GM23338 (cell line): ENCODE measurements around the gene NGLY1. TPM values are rescaled to one million over a fixed set of nuclear protein-coding genes. Genes with fewer than 3 reads are reported as not detected.

Source experiments
- ATAC-seq: fragments of 200-7000 bp; cut with Tn5 transposase; 3 replicates; pipeline ENCODE4 v1.9.1; 2020
- DNase-seq: peaks from one replicate; pipeline ENCODE4 v3.0.0-alpha.2; 2015; ENCODE audit warnings: low spot score
- H2AFZ ChIP-seq: fragments of 200-600 bp; sonication (generic); 2 replicates; pipeline ENCODE4 v1.8.0; 2016; ENCODE audit warnings: antibody characterized with exemption, mild to moderate bottlenecking, moderate library complexity
- H3F3A ChIP-seq: fragments of 200-600 bp; sonication (generic); replicated peaks from 2 replicates; pipeline ENCODE4 v1.8.0; 2017; ENCODE audit warnings: antibody characterized with exemption, mixed run types, low read depth
- H3K27ac ChIP-seq: fragments of 200-600 bp; sonication (generic); 2 replicates; pipeline ENCODE4 v1.6.1; 2016; ENCODE audit warnings: low read depth
- H3K27me3 ChIP-seq: fragments of 200-600 bp; sonication (generic); 2 replicates; pipeline ENCODE4 v1.8.0; 2016; ENCODE audit warnings: mild to moderate bottlenecking, mixed run types, moderate library complexity; ENCODE audit not compliant: insufficient read depth
- H3K36me3 ChIP-seq: fragments of 200-600 bp; sonication (generic); 2 replicates; pipeline ENCODE4 v1.8.0; 2016; ENCODE audit warnings: mild to moderate bottlenecking; ENCODE audit not compliant: insufficient read depth
- H3K4me1 ChIP-seq: fragments of 200-600 bp; sonication (generic); 2 replicates; pipeline ENCODE4 v1.8.0; 2016; ENCODE audit warnings: mild to moderate bottlenecking, moderate library complexity; ENCODE audit not compliant: insufficient read depth
- H3K4me2 ChIP-seq: fragments of 200-600 bp; sonication (generic); 2 replicates; pipeline ENCODE4 v1.7.1; 2017; ENCODE audit warnings: mixed run types
- H3K4me3 ChIP-seq: fragments of 200-600 bp; sonication (generic); 2 replicates; pipeline ENCODE4 v1.6.1; 2016; ENCODE audit warnings: mixed run types
- H3K79me2 ChIP-seq: fragments of 200-600 bp; sonication (generic); replicated peaks from 2 replicates; pipeline ENCODE4 v1.8.0; 2017; ENCODE audit warnings: mild to moderate bottlenecking; ENCODE audit not compliant: insufficient read depth
- H3K9me2 ChIP-seq: fragments of 200-600 bp; sonication (generic); 2 replicates; pipeline ENCODE4 v1.8.0; 2017; ENCODE audit not compliant: insufficient read depth
- H4K20me1 ChIP-seq: fragments of 200-600 bp; sonication (generic); replicated peaks from 2 replicates; pipeline ENCODE4 v1.8.0; 2017; ENCODE audit warnings: mild to moderate bottlenecking; ENCODE audit not compliant: insufficient read depth
- H3K27ac Mint-ChIP-seq: 2 replicates; pipeline ENCODE4 v1.8.0; 2020; ENCODE audit warnings: inconsistent platforms, mild to moderate bottlenecking, moderate library complexity, mixed read lengths
- H3K27me3 Mint-ChIP-seq: 3 replicates; pipeline ENCODE4 v1.8.0; 2022; ENCODE audit warnings: low read depth, mild to moderate bottlenecking, moderate library complexity, mixed read lengths, inconsistent platforms; ENCODE audit not compliant: insufficient read depth, poor library complexity
- H3K36me3 Mint-ChIP-seq: 3 replicates; pipeline ENCODE4 v1.8.0; 2021; ENCODE audit warnings: low read depth, mild to moderate bottlenecking, inconsistent platforms, moderate library complexity, mixed read lengths
- H3K4me1 Mint-ChIP-seq: 3 replicates; pipeline ENCODE4 v1.8.0; 2020; ENCODE audit warnings: mild to moderate bottlenecking, inconsistent platforms, mixed read lengths
- H3K4me3 Mint-ChIP-seq: 3 replicates; pipeline ENCODE4 v1.8.0; 2021; ENCODE audit warnings: moderate library complexity, mild to moderate bottlenecking, inconsistent platforms, mixed read lengths
- H3K9me3 Mint-ChIP-seq: 3 replicates; pipeline ENCODE4 v1.8.0; 2020; ENCODE audit warnings: moderate library complexity, mild to moderate bottlenecking, inconsistent platforms, mixed read lengths
- CTCF ChIP-seq, 2 experiments: fragments of 200-600 bp in 1 of 2; sonication (generic) in 1 of 2; conservative IDR thresholded peaks; 2 replicates each; pipeline versions ENCODE4 v1.5.1 to v1.6.1; 2016 to 2017; ENCODE audit warnings: antibody characterized with exemption in 2 of 2, low read depth in 2 of 2, mild to moderate bottlenecking in 2 of 2, moderate library complexity in 1 of 2
- ETS1 ChIP-seq: IDR thresholded peaks from 2 replicates; pipeline ENCODE4 v1.6.1; 2016; ENCODE audit warnings: antibody characterized with exemption
- EZH2 ChIP-seq: fragments of 200-600 bp; sonication (generic); IDR thresholded peaks from one replicate; pipeline ENCODE4 v1.8.0; 2017; ENCODE audit warnings: antibody characterized with exemption, mild to moderate bottlenecking, low read depth; ENCODE audit not compliant: unreplicated experiment
- EZH2phosphoT487 ChIP-seq: fragments of 200-600 bp; sonication (generic); IDR thresholded peaks from one replicate; pipeline ENCODE4 v1.8.1; 2018; ENCODE audit warnings: antibody characterized with exemption; ENCODE audit not compliant: unreplicated experiment
- JUNB ChIP-seq: IDR thresholded peaks from one replicate; pipeline ENCODE4 v1.6.1; 2016; ENCODE audit warnings: antibody characterized with exemption; ENCODE audit not compliant: unreplicated experiment
- POLR2AphosphoS5 ChIP-seq: IDR thresholded peaks from 2 replicates; pipeline ENCODE4 v1.6.1; 2016; ENCODE audit warnings: antibody characterized with exemption, low read depth
- REST ChIP-seq: IDR thresholded peaks from one replicate; pipeline ENCODE4 v1.6.1; 2018; ENCODE audit warnings: antibody characterized with exemption; ENCODE audit not compliant: unreplicated experiment
- ZNF114 ChIP-seq: fragments of 250-450 bp; sonication (Bioruptor Pico); IDR thresholded peaks from 2 replicates; pipeline ENCODE4 v1.5.0; 2020; ENCODE audit warnings: mild to moderate bottlenecking, moderate library complexity
- ZNF462 ChIP-seq: fragments of 250-450 bp; sonication (Bioruptor Pico); IDR thresholded peaks from 2 replicates; pipeline ENCODE4 v1.5.0; 2020; ENCODE audit warnings: mild to moderate bottlenecking, moderate library complexity
- polyA plus RNA-seq: library from polyadenylated mRNA; unstranded; fragments of >200 nt; fragmentation: Nextera tagmentation; extraction: Ambion mirVana; gene quantifications from 2 replicates; pipeline ENCODE4 v1.2.1, GENCODE V29; 2016
- total RNA-seq: library from RNA; depleted of rRNA; stranded (reverse); fragments of >200 nt; shearing (Covaris generic); gene quantifications from 2 replicates; pipeline ENCODE4 v1.2.3, GENCODE V29; 2014

NGLY1 gene
- total and polyA plus RNA-seq, 2 experiments from 2014 or later: 20.4 to 43.5 TPM

- no peaks in the 10 kb centered on the region for H3K9me3 Mint-ChIP-seq
These were observed 55.1 kb downstream of the NGLY1 start for GRCh38 chr3:25728101-25728500.

More at GRCh38 chr3:25728101-25728500, 55.1 kb downstream of the NGLY1 start:
- no peaks in the 10 kb centered on the region for H3K9me2 ChIP-seq
- Mint-ChIP-seq H3K27ac (no peak overlapping the region), H3K36me3 (no peaks in the 10 kb centered on the region; the same call in 2 of the 3 replicates), H3K4me1 (no peaks in the 10 kb centered on the region), H3K4me3 (no peak overlapping the region), H3K27me3 (no peaks in the 10 kb centered on the region)
- no peaks in the 10 kb centered on the region for H3K79me2 ChIP-seq
- DNase-seq (no peak), ATAC-seq (no peak)
- H2AFZ ChIP-seq: no peak overlapping the region
- no peak overlapping the region for H3K4me3 ChIP-seq
- no peak overlapping the region for H3K4me2 ChIP-seq
- no peaks in the 10 kb centered on the region for H4K20me1 ChIP-seq
- H3K27me3 ChIP-seq: no peaks in the 10 kb centered on the region
- no peaks in the 10 kb centered on the region for H3K4me1 ChIP-seq
- no peaks in the 10 kb centered on the region for H3F3A ChIP-seq
- H3K27ac ChIP-seq: no peak overlapping the region
- no peaks in the 10 kb centered on the region for H3K36me3 ChIP-seq
- TF ChIP-seq ZNF462 (CRISPR knock-in tag) (no peak), ETS1 (no peak), REST (no peak), ZNF114 (CRISPR knock-in tag) (no peak), JUNB (no peak), CTCF (conservative IDR thresholded peaks at IDR 0.05; ENCODE audit: low read depth in 2 of 2) (no peak), EZH2phosphoT487 (no peak), POLR2AphosphoS5 (no peak), EZH2 (no peak)
